Myometrial cell (primary cell): ENCODE results near the gene MEX3D. TPM values are rescaled to one million over a fixed set of nuclear protein-coding genes. Genes with fewer than 3 reads are reported as not detected.

ENCODE experiments used
- total RNA-seq: library from RNA; depleted of rRNA; stranded (reverse); fragments of >200 nt; gene quantifications from 2 replicates; pipeline ENCODE4 v1.2.3, GENCODE V29; 2015

Gene MEX3D
- total RNA-seq = 19.8 and 21.3 TPM in 2 replicates

GRCh38 chr19:1568320-1569019 is at the start of gene MEX3D:
MEX3D (minus strand) TSS chr19:1568325; CDS start chr19:1568058, 267 bp downstream.

GRCh38 chr19:1605236-1606137 is 37.4 kb upstream of the MEX3D start, which contains the start of gene UQCR11:
UQCR11 (minus strand) TSS chr19:1605462; CDS start chr19:1605409, 53 bp downstream.

GRCh38 chr19:1592755-1593500 is 24.8 kb upstream of the MEX3D start, which contains the start of gene MBD3:
MBD3 (minus strand) TSS chr19:1592865; CDS start chr19:1592631, 234 bp downstream.

GRCh38 chr19:1523412-1524286 is 44.5 kb downstream of the MEX3D start, which contains the start of gene PLK5:
PLK5 (plus strand) TSS chr19:1524077; CDS start chr19:1526997, 2,920 bp downstream.

GRCh38 chr19:1512671-1513498 is 55.2 kb downstream of the MEX3D start, which contains the start of gene ADAMTSL5:
ADAMTSL5 (minus strand) TSS chr19:1513019; CDS start chr19:1510943, 2,076 bp downstream.

Other genes starting within 250 kb of the MEX3D start
- 171 and 174 TPM in 2 replicates for gene NDUFS7, start 184.4 kb downstream of the MEX3D start, total RNA-seq
- gene GAMT, start 166.8 kb downstream of the MEX3D start, total RNA-seq = 30.0 and 34.0 TPM in 2 replicates
- 96.9 and 103 TPM in 2 replicates for gene DAZAP1, start 160.7 kb downstream of the MEX3D start, total RNA-seq
- 2,537 and 3,021 TPM in 2 replicates for gene RPS15, start 129.9 kb downstream of the MEX3D start, total RNA-seq
- not detected in 2 replicates for gene APC2, start 118.2 kb downstream of the MEX3D start, total RNA-seq
- gene C19orf25, start 89.1 kb downstream of the MEX3D start, total RNA-seq = 36.0 and 47.6 TPM in 2 replicates
- gene PCSK4, start 78.0 kb downstream of the MEX3D start, total RNA-seq = 0.58 and 1.6 TPM in 2 replicates
- 4.0 and 8.2 TPM in 2 replicates for gene REEP6, start 77.1 kb downstream of the MEX3D start, total RNA-seq
- gene ADAMTSL5, start 55.3 kb downstream of the MEX3D start, total RNA-seq = 3.5 and 12.6 TPM in 2 replicates
- gene PLK5, start 44.2 kb downstream of the MEX3D start, total RNA-seq = not detected in 2 replicates
- 94.6 and 133 TPM in 2 replicates for gene MBD3, start 24.5 kb upstream of the MEX3D start, total RNA-seq
- 69.8 and 75.0 TPM in 2 replicates for gene UQCR11, start 37.1 kb upstream of the MEX3D start, total RNA-seq
- gene TCF3, start 84.3 kb upstream of the MEX3D start, total RNA-seq = 93.0 and 101 TPM in 2 replicates
- not detected in 2 replicates for gene ONECUT3, start 185.2 kb upstream of the MEX3D start, total RNA-seq
- gene ATP8B3, start 244.0 kb upstream of the MEX3D start, total RNA-seq = 5.0 and 8.4 TPM in 2 replicates